GM21786 (cell line): ENCODE results near the gene SMDT1.
"Not testable (repeated sequence)": the region's sequence is repeated elsewhere in the genome, so short reads cannot be mapped to it uniquely, and the experiment has no call there.

Experiments used
- ATAC-seq: cut with Tn5 transposase; IDR thresholded peaks from one replicate; pipeline ENCODE4 v1.9.1; 2021; ENCODE audit not compliant: unreplicated experiment

Gene SMDT1

DNA sequence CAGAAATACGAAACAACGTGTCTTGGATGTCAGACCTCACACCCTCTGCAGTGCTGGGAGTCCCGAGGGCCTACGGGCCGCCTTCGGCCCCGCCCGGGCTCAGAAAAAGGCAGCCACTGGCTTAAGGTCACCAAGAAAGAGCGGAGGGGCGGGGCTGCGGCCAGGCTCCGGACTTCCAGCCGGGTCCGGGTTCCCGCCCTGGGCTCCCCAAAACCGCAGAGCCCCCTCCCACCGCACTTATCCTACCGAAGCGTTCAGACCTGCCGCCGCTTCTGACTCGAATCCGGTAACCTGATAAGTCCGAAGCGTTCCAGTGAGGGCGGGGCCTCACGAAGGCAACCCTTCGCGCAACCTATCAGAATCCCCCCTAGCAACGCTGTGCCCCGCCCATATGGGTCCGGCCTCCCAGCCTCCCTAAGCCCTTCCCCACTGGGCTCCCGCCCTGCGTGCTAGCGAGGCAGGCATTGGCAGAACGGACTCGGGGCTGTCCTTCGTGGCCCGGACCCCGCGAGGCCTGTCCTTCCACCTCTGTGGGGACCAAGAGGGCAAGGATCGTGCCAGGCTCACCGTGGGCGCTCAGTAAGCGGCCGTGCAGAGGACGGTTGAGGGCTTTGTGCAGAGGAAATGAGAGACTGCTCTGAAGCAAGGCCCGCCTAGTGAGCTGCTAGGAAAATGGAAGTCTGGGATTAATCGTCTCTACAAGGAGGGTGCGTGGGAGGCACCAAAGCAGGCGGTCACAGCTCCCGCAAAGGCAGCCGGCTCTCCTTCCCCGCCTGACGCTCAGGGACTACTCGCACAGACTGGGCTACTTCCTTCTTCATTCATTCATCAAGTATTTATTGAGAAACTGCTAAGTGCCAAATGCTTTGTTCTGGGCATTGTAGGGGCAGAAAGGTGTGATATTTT is 8.7 kb upstream of the SMDT1 start, which contains the start of gene NAGA:
TSS of gene NAGA (minus strand) at position 296 of the 906 bp plus-strand sequence. CDS start 515 bp downstream, outside the sequence.
- ATAC-seq = peak; percentile 85

DNA sequence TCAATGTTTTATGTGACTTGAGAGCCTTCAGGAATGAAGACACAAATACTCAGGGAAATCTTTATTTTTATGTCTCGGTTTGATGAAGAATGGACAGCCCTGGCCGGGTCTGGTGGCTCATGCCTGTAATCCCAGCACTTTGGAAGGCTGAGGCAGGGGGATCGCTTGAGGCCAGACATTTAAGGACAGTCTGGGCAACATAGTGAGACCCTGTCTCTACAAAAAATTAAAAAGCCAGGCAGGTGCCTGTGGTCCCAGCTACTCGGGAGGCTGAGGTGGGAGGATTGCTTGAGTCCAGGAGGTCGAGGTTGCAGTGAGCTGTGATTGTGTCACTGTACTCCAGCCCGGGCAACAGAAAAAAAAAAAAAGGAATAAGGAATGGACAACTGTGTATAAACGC is 8.0 kb upstream of the SMDT1 start:
- not testable (repeated sequence) for ATAC-seq

DNA sequence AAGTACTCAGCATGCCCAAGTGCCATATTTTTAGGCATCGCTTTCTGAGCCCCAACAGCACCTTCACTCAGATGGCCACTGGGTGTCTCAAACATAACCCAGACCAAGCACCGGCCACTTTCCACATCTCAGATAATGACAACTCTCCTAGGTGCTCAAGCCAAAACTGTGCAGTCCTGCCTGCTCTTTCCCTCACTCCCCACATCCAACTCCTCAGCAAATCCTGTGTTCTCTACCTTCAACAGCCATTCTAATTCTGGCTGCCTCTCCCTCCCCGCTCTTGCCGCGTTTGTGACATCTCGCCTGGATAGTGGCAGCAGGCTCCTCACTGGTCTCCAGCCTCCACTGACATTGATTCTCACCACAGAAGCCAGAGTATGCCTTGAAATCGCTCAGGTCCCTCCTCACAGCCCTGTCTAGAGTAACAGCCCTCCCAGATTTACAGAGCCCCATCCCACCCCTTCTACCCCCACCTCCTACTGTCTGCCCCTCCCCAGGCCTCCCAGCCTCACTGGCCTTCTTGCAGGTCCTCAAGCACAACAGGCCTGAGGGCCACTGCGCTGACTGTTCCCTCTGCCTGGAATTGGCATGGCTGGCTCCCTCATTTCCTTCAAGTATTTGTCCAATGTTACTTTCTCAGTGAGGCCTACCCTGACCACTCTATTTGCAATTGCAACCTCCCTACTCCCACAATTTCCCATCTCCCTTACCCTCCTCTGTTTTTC is 6.7 kb upstream of the SMDT1 start:
- ATAC-seq = no peak

DNA sequence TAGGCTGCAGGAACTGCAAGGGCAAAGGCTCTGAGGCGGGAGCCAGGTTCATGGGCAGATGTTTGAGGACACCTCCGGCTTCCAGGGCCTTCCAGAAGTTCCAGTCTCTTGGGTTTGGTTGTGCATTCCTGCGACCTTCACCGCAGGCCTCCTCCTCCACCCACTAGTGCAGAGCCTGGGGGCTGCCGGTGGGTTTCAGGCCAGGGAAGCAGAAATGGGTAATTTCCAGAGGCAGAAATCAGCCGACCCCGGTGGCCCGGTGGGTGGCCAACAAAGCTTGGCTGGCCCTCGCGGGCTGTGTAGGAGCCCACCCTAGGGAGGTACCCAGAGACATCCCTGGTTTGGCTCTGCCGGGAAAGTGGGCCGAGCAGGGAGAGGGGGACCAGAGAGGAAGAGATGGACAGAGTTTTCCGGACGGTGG is 5.9 kb upstream of the SMDT1 start:
- no peak for ATAC-seq

DNA sequence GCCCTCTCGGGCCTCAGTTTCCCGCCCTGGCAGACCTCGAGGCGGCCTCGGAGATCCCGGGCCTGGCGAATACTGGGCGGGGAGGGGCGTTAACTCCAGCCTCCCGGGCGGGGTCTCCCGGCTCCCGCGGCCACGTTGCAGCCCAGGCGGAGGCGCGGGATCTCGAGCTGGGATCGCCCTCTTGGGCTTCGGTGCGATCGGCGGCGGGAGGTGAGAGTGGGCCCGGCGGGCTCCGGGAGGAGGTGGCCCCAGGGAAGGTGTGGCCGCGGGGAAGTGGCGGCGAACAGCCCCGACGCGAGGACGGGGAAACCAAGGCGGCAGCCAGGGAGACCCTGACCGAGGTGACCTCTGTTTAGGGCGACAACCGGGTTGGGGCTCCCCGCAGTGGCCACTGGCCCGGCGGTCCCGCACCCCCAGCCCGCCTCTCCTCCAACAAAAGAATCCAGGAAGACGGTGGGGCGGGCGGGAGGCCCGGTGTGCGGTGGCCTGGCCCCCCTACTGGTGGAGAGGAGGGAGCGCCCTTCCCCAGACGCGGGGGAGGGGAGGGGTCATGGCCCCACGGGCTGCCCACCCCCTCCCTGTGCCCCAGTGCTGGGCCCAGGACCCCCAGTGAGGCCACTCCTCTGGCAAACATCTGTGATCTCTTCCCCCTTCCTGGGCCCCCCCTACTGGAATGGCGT is 5.2 kb upstream of the SMDT1 start, which contains the start of gene PHETA2:
TSS of gene PHETA2 (plus strand) at position 117 of the 680 bp plus-strand sequence. CDS start 3,046 bp downstream, outside the sequence.
- ATAC-seq = no peak

DNA sequence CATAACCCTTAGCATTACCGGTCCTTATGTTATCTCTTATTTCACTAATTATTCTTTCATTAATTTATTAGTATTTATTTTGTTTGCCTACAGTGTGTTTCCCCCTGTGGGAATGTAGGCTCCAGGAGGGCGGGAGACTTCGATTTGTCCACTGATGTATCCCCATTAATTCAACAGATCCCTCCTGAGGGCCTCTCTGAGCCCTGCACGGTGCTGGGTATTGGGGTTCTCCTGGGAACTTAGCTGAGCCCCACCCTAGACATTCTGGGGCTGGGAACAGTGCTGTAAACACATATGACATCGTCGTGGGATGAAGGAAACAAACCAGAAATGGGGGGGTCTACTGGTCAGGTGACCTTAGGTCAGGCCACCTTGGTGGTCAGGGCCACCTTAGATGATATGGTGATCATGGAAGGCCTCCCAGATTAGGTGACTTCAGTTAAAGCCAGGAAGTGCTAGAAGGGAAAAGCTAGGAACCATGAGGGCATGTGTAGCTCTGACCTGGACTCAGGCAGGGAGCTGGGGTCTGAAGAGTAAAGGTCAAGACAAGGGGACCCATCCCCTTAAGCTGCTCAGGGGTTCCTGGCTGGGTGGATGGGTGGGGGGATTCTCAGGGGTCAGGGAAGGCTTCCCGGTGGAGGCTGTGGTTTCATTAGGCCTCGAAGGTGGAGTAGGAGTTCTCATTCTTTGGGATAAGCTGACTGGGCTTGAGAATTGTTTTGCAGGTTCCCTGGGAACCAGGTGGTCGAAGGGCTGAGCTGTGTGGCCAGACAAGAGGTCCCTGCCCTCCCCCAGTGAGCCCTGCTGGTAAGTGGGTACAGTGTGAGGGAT is 4.4 kb upstream of the SMDT1 start:
- ATAC-seq = no peak

DNA sequence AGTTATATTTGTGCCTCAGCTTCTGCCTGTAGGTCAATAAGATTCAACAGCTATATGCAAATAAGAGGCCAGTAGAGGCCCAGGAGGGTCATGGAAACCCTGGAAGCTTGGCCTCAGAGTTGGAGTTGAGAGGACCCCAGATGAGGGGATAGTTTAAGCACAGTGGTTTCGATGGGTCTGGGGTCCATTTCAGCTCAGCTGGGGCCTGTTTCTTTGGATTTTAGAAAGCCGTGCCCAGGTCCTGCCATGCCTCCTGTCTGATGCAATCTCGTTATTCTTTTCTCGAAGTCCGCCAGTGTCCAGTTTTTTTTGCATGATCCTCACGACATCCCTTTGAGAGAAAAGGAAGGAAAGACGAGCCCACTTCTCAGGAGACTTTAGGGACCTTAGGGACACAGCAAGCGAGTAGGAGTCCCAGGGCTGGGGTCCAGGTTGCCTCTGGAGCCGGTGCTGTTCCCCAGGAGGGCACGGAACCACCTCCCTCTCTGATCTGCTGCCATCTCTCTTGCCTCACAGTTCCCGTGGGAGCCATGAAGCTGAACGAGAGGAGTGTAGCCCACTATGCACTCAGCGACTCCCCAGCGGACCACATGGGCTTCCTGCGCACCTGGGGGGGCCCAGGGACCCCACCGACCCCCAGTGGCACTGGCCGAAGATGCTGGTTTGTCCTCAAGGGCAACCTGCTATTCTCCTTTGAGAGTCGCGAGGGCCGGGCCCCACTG is 2.6 kb upstream of the SMDT1 start:
- no peak for ATAC-seq

DNA sequence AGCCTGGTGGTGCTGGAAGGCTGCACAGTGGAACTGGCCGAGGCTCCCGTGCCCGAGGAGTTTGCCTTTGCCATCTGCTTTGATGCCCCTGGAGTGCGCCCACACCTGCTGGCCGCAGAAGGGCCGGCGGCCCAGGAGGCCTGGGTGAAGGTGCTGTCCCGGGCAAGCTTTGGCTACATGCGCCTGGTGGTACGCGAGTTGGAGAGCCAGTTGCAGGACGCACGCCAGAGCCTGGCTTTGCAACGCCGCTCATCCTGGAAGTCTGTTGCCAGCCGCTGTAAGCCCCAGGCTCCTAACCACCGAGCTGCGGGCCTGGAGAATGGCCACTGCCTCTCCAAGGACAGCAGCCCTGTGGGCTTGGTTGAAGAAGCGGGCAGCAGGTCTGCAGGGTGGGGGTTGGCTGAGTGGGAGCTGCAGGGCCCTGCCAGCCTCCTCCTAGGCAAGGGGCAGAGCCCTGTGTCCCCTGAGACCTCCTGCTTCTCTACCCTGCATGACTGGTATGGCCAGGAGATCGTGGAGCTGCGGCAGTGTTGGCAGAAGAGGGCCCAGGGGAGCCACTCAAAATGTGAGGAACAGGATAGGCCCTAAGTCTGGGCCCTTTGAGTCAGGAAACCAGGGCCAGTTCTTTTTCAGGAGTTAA is 1.9 kb upstream of the SMDT1 start:
- ATAC-seq = no peak

DNA sequence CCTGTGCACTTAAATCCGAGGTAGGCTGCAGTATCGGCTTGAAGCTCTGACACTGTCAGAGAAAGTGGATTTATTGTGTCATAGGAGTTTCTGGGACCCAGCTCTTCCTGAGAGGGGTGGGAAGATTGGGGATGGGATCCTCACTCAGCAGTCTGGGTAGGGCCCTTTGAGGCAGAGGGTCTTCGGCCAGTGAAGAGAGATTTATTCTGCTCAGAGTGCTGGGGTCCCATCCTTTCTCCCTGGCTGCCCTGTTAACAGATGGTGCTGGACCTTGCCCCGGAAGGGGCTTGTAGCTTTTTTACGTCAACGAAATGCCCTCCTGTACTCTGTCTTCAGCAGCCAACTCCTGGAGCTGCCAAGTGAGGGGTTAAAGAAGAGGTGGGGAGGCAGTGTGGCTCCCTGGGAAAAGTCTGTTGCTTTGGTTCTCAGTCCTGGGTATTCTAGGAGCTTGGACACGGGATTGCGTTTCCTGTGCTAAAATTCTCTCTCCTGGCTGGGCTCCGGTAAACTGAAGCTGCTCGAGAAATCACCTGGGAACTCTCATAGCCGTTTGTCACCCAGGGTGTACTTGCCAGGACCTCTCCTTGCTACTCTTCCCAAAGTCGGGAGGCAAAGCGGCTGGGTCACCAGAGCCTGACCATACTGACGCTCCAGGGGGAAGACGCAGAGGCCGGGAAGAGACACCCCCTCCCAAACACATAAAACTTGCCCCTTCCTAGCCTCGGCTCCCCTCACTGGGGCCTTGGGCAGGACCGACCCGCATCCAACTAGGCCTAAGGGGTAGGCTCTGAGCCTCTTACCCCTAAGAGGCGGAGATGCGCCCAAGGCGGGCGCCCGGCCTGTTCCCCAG is 806 bp upstream of the SMDT1 start:
- no peak for ATAC-seq

DNA sequence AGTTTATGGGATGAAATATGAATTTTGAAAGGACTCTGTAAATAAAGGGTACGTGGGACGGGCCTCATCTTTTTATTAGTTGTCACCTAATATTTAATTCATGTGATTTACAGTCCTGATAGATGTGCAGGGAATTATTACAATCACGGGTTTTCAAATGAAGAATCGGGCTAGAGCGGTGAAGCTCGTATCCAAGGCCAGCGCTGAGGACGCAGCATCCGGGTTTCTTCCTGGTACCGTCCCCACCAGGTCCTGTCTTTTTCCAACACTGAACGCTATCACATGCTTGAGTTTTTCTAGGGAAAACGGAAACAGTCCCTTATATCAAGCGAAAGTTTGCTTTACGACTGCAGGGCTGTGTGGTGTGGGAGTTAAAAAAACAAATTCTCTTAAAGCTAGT is 787 bp downstream of the SMDT1 start:
- ATAC-seq = no peak

DNA sequence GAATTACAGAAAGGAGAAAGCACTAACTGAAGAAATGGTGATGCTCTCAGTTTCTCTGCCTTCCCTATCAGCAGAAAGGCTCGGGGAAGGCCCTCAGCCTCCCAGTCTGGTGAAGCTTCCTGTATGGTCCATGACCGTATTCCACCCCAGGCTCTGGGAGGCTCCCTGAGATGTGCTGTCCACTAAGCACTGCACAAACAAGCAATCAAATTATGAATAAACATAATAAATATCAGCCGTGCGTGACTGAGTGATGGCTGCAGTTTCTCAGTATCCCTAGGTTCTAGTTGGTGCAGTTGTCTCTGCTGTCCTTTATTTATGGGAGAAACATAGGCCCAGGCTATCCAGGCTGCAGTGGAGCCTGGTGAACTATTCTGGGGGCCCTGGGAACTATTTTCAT is 3.6 kb downstream of the SMDT1 start:
- ATAC-seq = no peak

DNA sequence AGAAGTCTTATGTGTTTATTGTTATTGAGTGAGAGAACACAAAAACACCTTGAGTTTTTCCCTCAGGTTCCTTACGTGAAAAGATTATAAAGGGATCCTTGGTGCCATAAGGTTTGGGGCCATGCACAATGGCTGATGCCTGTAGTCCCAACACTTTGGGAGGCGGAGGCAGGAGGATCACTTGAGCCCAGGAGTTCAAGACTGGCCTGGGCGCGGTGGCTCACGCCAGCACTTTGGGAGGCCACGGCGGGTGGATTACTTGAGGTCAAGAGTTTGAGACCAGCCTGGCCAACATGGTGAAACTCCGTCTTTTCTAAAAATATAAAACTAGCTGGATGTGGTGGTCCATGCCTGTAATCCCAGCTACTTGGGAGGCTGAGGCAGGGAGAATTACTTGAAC is 5.4 kb downstream of the SMDT1 start:
- no peak for ATAC-seq

DNA sequence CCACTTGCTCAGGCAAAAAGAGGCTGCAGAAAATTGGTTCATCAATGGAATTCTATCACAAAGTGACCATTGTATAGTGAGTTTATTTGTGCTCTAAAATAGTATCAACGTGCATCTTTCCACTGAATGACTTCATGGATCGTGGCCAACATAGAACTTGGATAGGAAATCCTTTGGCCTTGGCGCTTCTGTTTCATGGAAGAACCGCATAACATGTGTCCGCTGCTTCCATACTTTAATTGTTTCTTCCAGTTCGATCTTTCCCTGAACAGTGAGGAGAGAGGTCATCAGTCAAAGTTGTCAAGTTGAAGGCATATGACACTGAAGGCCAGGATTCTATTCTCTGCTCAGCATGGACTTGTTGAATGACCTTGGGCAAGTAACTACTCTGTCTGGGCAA is 6.6 kb downstream of the SMDT1 start:
- ATAC-seq = no peak

DNA sequence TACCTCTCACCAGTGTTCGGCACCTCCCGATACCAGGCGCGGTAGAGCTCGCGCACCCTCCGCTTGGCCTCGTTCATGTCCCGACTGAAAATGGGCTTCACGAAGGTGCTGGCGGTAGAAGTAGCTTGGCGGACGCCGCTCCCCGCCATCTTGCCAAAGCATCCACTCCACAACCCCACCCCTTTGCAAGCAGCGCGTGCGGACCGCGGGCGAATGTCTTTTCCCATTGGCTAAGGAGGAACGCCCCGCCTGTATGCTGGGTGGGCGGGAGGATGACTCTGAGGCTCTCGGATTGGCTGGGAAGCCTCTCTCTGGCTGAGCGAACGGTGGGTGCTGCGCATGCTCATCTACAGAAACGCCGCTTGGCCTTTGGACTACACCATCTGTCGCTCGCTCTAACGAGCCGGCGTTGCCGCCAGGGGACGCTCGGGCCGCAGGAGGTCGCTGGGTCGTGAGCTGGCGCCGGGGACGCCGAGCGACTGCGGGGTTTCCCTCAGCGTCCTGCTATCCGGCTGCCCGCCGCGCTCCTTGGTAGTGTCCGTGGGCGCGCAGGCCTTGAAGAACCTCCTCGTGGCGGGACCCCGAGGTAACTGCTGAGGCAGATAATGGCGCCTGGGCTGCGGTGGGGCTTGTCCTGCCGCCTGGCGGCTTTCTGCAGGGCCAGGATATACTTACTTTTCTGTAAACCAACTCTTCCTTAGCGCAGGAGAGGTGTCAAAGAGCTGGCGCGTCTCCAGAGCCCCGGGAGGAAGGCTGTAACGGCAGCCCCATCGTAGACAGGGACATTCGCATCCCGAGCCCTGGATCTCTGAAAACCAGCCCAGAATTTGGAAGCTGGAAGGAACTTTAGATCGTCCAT is 11.3 kb downstream of the SMDT1 start, which contains the start of gene NDUFA6:
TSS of gene NDUFA6 (minus strand) at position 177 of the 859 bp plus-strand sequence. CDS start at position 149, 28 bp downstream.
- ATAC-seq = peak; percentile 95

DNA sequence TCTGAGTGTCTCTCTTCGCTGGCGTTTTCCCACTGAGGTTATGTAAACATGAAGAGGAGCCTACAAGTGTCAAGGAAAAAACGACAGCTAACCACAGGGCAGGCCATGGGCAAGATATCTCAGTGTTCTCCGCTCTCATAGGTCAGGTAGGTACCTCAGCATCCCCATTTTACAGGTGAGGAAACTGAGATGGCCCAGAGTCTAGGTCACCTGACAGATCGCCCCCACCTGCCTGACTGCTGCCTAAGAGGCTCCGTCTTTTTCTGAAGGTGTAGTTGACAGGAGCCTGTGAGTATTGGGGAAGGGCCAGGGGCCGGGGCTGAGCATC is 11.9 kb downstream of the SMDT1 start:
- ATAC-seq = no peak

DNA sequence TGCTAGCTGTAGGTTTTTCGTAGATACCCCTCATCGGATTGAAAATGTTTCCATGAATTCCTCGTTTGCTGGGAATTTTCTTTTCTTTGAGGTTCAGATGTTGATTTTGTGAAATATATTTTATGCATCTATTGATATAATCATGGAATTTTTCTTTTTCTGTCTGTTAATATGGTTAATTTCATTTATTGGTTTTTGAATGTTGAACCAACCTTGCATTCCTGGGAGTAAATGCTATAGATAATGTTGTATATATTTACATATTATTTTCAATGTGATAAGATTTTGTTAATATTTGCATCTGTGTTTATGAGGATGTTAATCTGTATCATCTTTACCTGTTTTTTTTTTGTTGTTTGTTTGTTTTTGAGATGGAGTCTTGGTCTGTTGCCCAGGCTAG is 21.7 kb downstream of the SMDT1 start:
- no peak for ATAC-seq

DNA sequence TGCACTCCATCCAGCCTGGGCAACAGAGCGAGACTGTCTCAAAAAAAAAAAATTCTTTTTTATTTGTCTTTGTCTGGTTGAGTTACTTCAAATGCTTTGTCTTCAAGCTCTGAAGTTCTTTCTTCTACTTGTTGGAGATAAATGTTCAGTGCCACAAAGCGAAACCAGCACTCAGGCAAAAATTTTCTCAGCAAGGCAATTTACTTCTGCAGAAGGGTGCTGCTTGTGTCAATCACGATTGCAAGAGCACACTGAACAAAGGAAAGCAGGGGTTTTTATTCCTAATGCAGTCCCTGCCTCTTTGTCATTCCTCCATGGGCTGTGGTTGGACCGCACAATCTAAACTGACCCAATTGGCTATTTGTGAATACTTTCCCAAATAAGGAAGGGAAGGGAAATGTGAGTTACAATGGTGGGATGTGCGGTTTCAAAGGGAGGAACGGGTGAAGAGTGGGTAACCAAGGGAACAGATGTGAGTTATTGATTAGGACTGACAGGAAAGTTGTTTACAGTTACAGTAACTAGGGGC is 24.9 kb downstream of the SMDT1 start:
- not testable (repeated sequence) for ATAC-seq
